NCI-H69 (cell line): ENCODE measurements around the gene TUT1.
"Not testable (repeated sequence)": the region's sequence is repeated elsewhere in the genome, so short reads cannot be mapped to it uniquely, and the experiment has no call there.

ENCODE experiments used
- DNase-seq: peaks from one replicate; lab custom pipeline; 2025; lab: John Stamatoyannopoulos, UW

TUT1 gene

DNA sequence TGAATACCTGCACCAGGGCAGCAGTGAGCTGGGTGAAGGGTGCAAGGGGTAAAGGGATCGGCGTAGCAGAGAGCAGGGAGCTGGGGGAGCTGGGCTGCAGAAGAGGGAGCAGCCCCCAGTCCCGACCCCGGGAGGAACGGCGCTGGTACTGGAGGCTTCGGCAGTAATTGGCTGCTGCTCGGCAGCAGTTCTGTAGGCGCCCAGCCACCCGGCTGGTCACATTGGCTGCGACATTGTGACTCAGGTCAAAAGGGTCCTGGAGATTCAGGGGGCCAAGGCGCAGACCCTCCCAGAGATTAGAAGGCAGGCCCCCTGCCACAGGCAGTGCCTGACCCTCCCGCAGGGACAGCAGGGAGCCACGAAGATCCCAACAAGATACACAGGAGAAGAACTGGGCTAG, 15.5 kb downstream of the TUT1 start:
- DNase-seq = no peak

DNA sequence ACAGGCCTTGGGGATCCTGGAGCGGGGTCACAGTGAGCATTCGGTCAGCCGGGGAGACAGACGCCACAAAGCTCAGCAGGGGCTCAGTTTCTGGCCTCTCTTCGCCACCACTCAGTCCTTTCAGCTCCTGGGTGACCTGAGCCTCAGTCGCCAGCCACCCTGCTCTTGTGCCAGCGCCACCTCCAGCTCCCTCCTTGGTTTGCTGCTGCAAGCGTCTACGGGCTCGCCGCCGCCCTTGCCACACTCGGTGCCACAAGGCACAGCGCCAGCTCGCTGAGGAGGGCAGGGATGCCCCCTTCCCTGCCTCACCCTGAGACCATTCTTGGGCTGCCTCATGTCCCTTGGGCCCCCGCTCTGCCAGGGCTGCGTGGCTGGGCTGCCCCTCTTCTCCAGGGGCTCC, 16.2 kb downstream of the TUT1 start:
- DNase-seq = peak; percentile 48

DNA sequence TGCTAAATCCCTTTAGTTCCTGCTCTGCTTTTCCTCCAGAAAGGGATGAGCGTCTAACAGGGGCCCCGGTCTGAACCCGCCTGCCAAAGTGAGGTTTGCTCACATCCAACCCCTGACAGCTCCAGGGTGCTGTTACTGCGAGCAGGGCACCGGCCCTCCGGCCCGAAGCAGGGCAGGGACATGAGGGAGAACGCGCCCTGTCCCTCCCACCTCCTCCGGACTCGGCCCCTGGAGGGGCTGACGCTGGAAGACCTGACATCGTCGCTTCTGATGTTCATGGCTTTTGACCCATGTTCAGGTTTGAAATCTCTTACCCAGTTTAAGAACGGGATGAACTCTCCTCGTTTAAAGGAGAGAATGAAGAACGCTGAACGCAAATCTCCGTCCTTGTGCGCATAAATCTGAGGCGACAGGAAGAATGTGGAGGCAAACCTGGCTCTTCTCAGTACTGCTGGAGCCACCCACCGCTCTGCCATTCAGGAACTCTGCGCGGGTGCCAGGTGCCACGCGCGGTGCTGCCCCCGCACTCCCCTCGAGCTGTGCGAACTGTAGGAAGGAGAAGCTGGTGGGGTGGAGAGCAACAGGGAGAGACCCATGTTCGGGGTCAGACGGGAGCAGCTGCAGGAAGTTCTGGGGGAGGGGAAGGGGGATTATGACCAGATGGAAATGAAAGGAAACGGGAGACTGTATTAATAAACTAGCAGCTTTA, 16.8 kb downstream of the TUT1 start:
- DNase-seq = peak; percentile 75

DNA sequence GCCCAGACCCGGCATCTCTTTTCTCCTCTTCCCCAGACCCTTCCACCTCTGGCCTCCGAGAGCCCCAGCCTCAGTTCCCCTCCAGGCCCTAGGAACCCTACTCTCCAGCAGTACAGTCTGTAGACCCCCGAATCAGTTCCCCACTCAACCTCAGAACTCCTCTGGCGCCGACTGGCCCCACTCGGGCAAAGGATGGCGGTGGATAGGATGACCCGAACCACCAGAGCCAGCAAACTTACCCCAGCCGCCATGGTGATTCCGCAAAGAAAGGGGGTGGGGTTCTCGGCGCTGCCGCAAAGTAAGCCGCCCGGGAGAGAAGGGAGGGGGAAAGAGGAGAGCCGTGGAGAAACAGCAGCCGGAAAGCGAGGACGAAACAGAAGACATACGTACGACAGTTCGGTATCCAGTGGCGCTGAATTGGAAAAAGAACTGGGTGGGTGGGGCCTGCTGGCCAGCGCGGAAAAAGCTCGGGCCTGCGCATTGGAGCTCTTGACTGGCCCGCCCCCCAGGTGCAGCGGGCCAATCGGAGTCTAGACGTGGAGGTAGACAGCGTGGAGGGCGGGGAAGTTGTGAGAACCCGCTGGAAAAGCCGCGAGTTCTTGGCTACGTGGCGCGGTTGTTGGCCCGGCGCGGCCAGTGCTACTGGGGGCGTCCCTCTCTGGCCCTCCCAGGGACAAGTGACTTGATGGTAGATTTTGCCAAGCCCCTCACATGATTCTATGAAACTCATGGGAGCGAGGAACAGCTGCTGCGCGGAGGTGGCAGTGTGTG, 17.5 kb downstream of the TUT1 start, which contains the start of gene EEF1G:
EEF1G (minus strand) TSS at position 300 of the 771 bp plus-strand sequence; CDS start at position 251, 49 bp downstream.
- peak; percentile 100 for DNase-seq

DNA sequence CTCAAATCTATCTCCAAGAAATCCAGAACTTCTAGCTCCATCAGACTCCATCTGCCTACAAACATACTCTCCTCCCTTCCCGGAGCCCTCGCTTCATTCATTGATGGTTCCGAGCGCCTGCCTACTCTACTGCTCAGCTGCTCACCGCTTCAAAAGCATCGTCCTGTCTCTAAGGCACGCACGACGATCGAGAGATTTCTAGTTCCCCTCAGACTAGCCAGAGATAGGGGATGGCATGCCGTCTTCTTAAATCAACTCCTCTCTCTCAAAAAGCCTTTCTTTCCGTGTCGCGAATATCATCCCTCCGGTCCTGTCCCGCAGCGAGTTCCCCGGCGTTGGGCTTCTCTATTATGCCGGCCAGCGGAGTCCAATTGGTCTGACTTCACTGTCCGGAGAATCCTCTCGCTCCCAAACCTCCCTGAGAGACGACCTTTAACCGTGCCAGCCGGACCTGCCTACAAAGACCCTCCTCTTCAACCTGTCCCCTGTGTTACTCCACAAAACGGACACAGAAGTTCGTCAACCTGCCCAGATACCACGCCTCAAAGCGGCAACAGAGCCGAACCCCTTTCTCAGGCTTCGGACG, 18.2 kb downstream of the TUT1 start:
- DNase-seq = peak; percentile 51

DNA sequence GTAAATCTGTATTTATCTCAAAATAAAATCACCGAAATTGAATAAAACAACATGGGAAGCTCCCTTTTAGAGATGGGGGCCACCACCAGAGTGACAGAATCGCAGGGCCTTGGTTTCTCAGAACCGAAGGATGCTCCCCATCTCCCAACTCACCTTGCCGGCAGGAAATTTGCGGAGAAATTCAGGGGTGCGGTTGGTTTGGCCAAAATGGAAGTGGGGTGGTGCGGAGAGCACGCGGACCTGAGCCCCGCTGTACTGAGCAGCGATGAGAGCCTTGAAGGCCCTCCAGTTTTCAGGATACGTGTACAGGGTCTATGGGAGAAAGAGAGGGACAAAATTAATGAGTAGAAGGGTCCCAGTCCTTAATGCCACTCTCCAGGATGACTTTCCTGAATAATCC, 18.9 kb downstream of the TUT1 start:
- no peak for DNase-seq

DNA sequence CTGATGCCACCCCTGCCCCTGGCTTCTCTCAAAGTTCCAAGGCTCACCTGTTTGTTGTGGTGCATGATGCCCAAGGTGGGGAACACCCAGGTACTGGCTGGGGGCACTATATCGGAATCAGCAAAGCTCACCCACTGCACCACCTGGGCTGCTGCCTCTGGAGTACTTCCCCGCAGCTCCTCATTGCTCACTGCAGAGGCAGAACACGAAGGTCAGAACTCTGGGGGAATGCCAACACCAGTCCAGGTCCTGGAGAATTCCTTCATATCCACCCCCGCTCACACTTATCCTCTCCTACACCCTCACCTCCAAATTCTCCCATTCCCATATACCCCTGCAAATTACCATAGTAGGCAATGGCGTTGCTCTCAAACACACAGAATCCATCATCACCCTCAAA, 19.8 kb downstream of the TUT1 start:
- not testable (repeated sequence) for DNase-seq

DNA sequence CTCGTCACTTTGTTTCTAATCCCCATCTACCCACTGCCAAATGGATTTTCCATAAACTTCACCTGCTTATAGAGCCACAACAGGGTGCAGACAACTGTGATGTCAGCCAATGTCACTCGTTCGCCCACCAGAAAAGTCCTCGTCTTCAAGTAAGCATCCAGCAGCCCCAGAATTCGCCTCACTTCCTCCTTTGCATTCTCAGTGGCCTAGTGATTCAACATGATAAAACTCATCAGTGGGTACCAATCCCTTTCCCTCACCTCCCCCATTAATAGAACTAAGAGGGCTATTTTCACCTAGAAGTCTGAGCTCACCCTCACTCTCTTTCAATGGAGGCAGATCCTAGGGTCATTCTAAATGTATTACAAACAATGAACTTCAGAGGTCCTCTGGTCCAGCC, 20.4 kb downstream of the TUT1 start:
- not testable (repeated sequence) for DNase-seq

DNA sequence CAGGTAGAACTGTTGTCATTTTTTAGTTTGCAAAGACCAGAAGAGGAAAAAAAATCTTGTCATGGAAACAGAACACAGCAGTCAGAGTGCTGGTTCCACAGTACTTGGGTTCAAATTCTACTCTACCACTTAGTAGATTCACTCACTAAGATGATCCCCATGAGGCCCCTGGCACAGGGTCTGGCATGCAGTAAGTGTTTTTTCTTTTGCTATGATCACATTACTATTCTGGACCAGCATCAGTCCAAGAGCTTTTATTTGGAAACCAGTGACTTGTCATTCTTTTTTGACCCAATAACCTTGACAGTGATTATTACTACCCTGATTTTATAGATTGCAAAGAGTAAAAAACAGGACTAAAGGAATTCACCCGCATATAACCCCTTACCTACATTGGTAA, 21.7 kb downstream of the TUT1 start:
- no peak for DNase-seq

DNA sequence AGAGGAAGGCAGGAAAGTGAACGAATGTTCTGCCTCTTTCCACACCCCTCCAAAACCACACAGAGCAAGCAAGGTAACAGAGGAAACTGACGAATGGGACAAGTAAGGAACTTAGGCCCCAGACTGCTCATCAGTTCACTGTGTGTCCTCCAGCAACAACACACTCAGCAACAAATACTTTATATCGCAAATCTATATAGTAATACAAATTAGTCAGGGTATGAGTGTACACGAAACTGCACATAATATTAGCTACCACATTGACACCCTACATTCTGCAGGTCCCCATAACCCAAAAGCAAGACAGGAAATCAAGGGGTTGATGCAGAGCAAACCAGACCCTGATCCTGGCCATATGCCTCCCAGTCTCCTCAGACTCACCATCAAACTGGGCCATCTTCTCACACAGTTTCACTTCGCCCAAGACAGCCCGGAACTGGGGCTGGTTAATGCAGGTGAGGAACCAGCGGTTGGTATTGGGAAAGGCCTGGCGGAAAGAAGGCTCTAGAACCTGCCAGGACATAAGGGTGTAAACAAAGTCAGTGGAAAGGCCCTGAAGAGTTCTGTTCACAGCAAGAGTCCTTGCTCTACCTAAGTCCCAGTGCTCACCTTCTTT, 24.2 kb downstream of the TUT1 start:
- DNase-seq = no peak

DNA sequence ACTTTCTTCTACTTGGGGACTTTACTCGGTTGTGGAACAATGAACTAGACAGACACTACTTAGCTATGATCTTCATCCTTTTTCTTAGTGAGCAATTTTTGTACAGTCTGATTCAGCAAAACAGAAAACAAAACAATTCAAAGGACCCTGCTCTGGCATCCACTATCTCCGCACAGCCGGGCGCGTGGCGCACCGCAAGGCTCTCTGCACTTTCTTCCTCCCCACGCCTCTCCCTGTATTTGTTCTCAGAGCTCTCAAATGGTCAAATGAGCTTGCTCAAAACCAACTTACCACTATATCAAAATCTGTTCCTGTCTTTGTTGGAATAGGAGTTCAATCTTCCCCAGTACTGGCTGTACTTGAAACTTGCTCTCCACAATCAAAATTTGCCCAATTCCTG, 25.1 kb downstream of the TUT1 start:
- no peak for DNase-seq

DNA sequence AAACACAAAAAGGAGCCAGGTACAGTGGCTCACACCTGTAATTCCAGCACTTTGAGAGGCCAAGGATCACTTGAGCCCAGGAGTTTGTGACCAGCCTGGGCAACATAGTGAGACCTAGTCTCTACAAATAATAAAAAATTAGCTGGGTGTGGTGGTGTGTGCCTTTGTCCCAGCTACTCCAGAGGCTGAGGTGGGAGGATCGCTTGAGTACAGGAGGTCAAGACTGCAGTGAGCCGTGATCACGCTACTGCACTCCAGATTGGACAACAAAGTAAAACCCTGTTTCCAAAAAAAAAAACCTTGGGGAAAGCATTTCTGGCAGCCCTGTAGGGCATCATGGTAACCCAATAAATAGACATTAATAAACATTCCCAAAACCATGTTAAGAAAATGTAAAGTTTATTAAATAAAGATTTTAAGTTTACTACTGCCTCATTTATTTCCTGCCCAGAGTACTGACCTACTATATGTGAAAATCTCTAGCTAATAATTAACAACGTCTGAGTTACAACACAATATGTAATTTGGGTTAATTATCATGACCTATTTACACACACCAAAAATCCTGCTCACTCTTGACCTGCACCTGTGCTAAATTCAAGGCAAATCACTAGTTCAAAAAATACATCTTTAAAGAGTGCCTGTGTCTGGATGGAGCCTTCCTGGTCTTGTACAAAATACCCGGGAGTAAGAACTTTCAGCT, 26.1 kb downstream of the TUT1 start:
- no peak for DNase-seq

DNA sequence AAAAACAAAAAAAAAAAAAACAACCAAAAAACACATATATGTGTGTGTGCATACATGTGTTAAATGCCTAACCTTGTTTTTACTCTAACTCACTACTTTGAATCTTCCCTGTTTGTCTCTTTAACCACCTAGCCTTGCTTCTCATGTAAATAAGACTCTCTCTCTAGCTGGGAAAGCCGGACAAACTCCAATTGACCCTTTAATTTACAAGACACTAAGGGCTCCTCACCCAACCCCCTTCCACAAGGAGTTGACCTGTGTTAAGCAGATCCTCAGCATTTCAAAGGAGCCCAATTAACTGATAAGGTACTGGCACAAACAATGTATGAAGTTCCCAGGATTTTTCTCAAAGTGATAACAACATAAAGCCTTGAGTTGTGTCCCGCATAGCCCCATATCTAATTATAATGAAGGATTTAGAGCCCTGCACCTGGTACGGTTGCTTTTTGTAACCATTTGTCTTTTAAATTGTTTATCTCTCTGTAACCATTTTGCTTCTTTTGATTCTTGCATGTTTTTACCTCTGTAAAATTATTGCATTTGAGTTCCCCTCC, 29.6 kb downstream of the TUT1 start:
- DNase-seq = not testable (repeated sequence)

DNA sequence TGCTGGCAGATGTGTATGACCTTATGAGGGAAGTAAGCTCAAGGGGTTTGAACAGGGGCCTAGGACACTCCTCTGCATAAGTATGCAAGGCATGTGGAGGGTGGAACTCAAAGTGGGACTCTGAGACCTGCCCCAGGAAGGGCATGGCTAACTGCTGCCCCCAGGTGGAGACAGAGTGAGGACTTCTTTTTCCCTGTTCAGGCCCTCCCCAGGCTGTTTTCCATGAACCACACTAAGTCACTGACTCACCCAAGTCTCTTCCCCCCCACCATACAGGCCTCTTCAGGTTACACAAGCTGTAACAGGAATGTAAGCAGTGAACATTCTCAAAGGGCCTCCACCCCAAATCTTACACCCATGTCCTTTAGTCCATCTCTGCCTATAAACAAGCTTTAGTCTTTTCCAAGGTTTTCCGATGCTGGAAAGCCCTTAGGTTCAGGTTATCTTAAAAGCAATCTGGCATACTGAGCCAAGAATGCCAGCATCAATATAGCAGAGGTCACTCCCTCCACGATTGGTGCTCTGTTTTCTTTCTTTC, 30.7 kb downstream of the TUT1 start:
- peak; percentile 76 for DNase-seq

DNA sequence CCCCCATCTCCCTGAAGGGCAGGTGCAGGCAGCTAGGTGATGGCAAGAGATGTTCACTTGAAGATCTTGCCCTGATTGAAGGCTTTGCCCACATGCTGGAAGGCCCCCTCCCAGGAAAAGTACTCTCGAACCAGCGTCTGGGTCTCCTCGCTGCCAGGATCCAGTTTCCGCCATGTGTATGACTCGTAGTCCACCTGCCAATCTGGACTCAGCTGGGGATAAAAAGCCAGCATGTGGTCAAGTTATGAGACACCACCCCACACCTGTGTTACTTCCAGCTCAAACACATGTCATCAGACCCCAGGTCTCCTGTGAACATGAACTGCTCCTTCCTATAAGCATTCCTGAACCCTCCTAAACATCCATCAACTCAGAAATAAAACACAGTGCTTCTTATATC, 31.7 kb downstream of the TUT1 start:
- peak; percentile 58 for DNase-seq

DNA sequence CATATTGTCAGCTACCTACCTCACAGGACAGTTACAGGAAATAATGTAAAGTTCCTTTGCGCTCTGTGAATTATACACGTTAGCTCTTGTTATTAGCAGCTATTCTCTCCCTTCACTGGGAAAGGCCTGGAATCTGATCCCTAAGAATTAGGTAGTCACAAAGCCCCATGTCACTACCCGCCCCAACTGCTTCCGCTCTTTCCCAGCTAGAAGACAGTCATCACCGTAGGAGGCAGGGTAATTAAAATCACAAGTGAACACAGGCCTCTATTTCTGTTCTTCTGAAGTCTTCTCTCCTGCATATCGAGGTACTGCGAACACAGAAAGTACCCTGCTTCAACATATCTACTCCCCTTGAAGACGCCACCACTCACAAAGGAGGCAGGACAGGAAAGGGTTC, 32.1 kb downstream of the TUT1 start:
- no peak for DNase-seq

DNA sequence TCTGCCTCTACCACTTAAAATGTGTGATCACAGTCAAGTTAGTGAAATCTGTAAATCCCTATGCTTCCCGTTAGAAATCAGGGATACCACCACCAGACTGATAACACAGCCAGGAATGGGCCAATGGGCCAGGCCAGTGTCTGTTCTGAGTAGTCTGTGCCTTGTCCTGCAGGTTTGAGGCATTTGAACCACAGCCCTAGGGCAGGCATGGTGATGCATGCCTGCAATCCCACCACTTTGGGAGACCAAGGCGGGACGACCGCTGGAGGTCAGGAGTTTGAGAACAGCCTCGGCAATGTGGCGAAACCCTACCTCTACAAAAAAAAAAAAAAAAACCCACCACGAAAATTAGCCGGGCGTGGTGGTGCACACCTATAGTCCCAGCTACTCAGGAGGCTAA, 32.7 kb downstream of the TUT1 start:
- DNase-seq = no peak

DNA sequence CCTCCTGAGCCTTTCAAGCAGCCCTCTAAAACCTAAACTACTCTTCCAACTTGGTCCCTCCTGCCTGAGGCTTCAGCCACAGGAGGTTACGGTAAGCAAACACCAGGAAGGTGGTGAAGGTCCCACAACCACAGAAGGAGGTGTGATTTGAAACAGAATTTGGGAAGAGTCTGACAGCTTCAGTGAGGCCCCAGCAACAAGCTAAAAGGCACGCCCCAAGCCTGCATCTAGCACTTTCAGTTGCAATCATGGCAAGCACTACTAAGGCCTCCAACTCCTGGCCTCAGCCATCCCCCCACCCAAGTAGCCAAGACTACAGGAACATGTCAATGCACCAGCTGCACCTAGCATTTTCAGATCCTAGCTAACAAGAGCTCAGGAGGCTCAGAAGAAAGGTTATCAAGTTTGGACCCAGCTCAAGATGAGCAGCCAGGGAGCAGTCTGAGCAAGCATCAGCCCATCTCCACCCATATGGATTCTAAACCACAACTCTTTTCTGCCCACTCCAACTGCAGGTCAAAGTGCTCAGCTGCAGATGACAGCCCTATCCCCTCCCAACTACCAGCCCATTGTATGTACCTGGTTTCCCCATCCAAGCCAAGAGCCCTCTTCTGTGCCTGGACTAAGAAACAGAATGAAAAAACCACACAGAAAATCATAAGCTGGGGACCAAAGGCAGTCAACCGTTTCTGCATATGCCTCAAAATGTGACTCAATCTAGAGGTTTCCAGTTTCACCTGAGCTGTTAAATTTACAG, 34.3 kb downstream of the TUT1 start:
- peak; percentile 39 for DNase-seq

DNA sequence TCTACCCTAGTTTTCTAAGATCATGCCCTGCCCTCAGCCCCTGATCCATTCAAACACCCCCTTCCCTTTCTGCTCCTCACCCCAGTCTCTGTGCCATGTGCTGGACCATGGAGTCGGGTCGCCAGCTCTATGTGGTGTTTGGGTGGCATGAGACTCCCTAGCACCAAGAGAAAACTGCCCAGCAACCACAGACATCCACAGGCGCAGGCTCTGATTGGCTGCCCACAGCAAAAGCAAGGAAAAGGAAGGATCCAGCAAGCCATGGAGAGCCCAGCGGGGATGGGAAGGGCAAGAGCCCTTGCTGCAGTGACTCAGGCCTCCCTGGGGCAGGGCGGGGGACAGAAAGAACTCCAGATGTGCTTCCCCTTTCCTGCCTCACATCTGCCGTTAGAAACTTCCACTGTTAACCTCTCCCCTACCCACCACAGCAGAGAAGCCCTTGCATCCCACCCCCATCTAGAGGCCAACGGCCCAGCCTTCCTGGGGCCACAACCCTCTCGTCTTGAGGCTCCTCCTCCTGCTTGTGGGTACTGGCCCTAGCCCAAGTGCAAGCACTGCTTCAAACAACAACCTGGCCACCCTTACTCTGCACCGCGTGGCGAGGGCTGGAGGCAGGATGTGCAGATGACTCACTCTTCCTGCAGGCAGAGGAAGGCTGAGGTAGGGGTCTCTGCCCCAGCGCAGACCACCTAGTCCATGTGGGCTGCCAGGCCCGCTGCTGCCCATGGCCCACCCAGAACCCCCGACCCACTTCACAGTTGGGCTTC, 35.0 kb downstream of the TUT1 start:
- DNase-seq = peak; percentile 60
